Activated CD8-positive, alpha-beta T cell treated with anti-CD3 and anti-CD28 coated beads for 36 hours (primary cell): ENCODE results near the gene DEPDC5. TPM values are rescaled to one million over a fixed set of nuclear protein-coding genes. Genes with fewer than 3 reads are reported as not detected.

Source experiments
- ATAC-seq: fragments of 200-7000 bp; cut with Tn5 transposase; one replicate; pipeline ENCODE4 v1.10.0; 2021; ENCODE audit warnings: mild to moderate bottlenecking, moderate library complexity
- CTCF ChIA-PET: fragments of 350-600 bp; sonication (Branson Sonifier 250); formaldehyde crosslinking; loops from one replicate; lab custom pipeline; 2021; ENCODE audit warnings: antibody characterized with exemption; lab: Charles Lee
- POLR2A ChIA-PET: fragments of 350-600 bp; sonication (Branson Sonifier 250); formaldehyde crosslinking; loops from one replicate; lab custom pipeline; 2021; ENCODE audit warnings: antibody characterized with exemption; lab: Charles Lee
- DNase-seq: peaks from one replicate; pipeline ENCODE4 v3.0.0-alpha.2; 2020
- H3K27ac Mint-ChIP-seq: one replicate; pipeline ENCODE4 v1.8.0; 2021; ENCODE audit warnings: mild to moderate bottlenecking, mixed read lengths
- H3K27me3 Mint-ChIP-seq: one replicate; pipeline ENCODE4 v1.8.0; 2021; ENCODE audit warnings: mixed read lengths
- H3K36me3 Mint-ChIP-seq: one replicate; pipeline ENCODE4 v1.8.0; 2021; ENCODE audit warnings: low read depth, mixed read lengths
- H3K4me1 Mint-ChIP-seq: one replicate; pipeline ENCODE4 v1.8.0; 2021; ENCODE audit warnings: low read depth, mixed read lengths
- H3K4me3 Mint-ChIP-seq: one replicate; pipeline ENCODE4 v1.8.0; 2021; ENCODE audit warnings: mild to moderate bottlenecking, moderate library complexity, mixed read lengths
- H3K9me3 Mint-ChIP-seq: one replicate; pipeline ENCODE4 v1.8.0; 2021; ENCODE audit warnings: mixed read lengths
- intact Hi-C: fragments of 100-400 bp; cut with micrococcal nuclease; formaldehyde crosslinking; loops from one replicate; pipeline ENCODE4 v1.10.0; 2022
- total RNA-seq, 2 experiments: library from RNA; stranded (reverse); gene quantifications; one replicate each; pipeline ENCODE4 v1.2.3, GENCODE V29; 2021
- TF ChIP-seq, protein P1 (sequence below): fragments of 200-600 bp; IDR thresholded peaks from one replicate; pipeline ENCODE4 v1.8.0; 2022; ENCODE audit warnings: antibody characterized with exemption, mild to moderate bottlenecking

Gene DEPDC5
- total RNA-seq, 2 experiments from 2014 or later: 31.6 to 36.4 TPM

GRCh38 chr22:31950226-31950625 lies 196.4 kb downstream of the DEPDC5 start:
- POLR2A ChIA-PET: interaction anchor here (0.8 to 1.3 kb wide), 3 partner anchors 9 to 273 kb away, joined by 3 read pairs; no protein-coding TSS in a partner anchor
- H3K27ac Mint-ChIP-seq: no peak overlapping the region
- no peak overlapping the region for H3K4me3 Mint-ChIP-seq
- H3K4me1 Mint-ChIP-seq: peaks cover 64% of the 10 kb centered on the region
- no peaks in the 10 kb centered on the region for H3K9me3 Mint-ChIP-seq
- ATAC-seq: no peak
- H3K27me3 Mint-ChIP-seq: no peaks in the 10 kb centered on the region
- TF ChIP-seq, protein P1, sequence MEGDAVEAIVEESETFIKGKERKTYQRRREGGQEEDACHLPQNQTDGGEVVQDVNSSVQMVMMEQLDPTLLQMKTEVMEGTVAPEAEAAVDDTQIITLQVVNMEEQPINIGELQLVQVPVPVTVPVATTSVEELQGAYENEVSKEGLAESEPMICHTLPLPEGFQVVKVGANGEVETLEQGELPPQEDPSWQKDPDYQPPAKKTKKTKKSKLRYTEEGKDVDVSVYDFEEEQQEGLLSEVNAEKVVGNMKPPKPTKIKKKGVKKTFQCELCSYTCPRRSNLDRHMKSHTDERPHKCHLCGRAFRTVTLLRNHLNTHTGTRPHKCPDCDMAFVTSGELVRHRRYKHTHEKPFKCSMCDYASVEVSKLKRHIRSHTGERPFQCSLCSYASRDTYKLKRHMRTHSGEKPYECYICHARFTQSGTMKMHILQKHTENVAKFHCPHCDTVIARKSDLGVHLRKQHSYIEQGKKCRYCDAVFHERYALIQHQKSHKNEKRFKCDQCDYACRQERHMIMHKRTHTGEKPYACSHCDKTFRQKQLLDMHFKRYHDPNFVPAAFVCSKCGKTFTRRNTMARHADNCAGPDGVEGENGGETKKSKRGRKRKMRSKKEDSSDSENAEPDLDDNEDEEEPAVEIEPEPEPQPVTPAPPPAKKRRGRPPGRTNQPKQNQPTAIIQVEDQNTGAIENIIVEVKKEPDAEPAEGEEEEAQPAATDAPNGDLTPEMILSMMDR: no peak
- CTCF ChIA-PET: interaction anchor here (0.9 to 3.9 kb wide), 6 partner anchors 8 to 285 kb away, joined by 3 to 20 read pairs (median 5); no protein-coding TSS in a partner anchor
- peaks cover 66% of the 10 kb centered on the region for H3K36me3 Mint-ChIP-seq
- intact Hi-C loops: loop anchor here (5.0 kb wide), 1 partner anchor 283 kb away; no protein-coding TSS in a partner anchor
- DNase-seq: no peak

DNA sequence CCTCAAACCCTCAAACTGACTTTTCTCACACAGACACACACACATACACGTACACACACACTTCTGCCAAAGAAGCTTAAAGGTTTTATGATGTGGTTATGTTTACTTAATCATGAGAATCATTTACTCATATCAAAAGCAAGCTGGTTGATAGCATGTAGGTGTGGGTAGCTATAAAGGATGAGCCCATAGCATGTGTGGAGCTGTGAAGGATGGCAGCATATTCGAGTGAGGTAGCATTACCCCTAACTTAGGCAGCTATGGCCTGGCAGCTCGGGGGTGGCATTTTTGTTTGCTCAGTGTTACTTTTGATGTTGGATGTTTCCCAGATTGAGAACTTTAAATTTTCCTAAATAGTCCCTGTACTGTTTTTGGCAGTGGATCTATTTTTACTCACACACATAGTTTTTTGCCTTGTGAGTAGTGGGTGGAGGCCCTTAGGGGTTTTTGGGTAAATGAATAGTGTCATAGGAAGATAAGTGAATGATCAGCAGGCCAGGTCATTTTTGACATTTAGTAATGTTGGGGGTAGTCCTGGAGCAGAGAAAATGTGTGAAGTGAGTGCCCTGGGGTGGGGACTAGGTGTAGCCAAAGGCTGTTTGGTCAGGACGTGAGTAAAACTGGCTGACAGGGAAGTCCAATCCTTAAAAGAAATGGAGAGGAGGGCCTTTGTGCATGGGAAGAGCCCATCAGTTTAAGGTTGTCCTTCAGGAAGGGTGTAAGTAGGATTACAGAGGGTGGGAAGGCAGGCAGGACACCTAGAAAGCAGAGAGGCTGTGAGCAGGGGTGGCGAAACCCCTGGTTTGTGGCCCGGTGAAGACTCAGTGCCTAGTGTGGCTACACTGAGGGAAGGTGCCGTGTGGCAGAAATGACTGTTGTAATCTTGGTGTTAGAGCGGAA lies 197.6 kb downstream of the DEPDC5 start:
- H3K4me3 Mint-ChIP-seq: peak overlapping the region; percentile 42
- DNase-seq (peak; percentile 47), ATAC-seq (peak; percentile 80)
- peaks cover 76% of the 10 kb centered on the region for H3K36me3 Mint-ChIP-seq
- TF ChIP-seq, protein P1: no peak
- POLR2A ChIA-PET: interaction anchor here (0.6 to 1.3 kb wide), 3 partner anchors 8 to 275 kb away, joined by 3 read pairs; no protein-coding TSS in a partner anchor
- no peaks in the 10 kb centered on the region for H3K9me3 Mint-ChIP-seq
- CTCF ChIA-PET: interaction anchor here (0.9 to 3.9 kb wide), 6 partner anchors 10 to 290 kb away, joined by 3 to 20 read pairs (median 5); partner anchors contain the start of gene PISD
- no peaks in the 10 kb centered on the region for H3K27me3 Mint-ChIP-seq
- peaks cover 74% of the 10 kb centered on the region for H3K4me1 Mint-ChIP-seq
- intact Hi-C loops: loop anchor here (5.0 kb wide), 1 partner anchor 284 kb away; no protein-coding TSS in a partner anchor
- H3K27ac Mint-ChIP-seq: peak overlapping the region; percentile 53

DNA sequence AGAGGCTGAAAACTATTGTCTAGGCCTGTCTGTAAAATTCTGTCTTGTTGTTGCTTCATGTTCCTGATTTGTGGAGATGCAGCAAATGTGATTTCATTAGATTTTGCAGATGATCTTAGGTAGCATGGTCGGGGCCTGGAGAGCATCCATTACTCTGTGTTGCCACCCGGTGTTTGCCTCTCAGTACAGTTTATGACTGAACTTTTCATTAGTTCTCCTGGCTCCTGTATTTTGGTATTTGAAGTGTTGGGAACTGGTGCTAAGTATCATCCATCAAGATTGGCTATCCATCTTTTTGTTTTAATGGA lies 198.2 kb downstream of the DEPDC5 start:
- ChIA-PET CTCF (interaction anchor here (1.2 to 4.6 kb wide), 2 partner anchors 11 to 18 kb away, joined by 3 to 46 read pairs; no protein-coding TSS in a partner anchor), POLR2A (no interaction called here)
- H3K4me3 Mint-ChIP-seq: no peak overlapping the region
- peaks cover 77% of the 10 kb centered on the region for H3K4me1 Mint-ChIP-seq
- no peaks in the 10 kb centered on the region for H3K27me3 Mint-ChIP-seq
- no peak for DNase-seq
- peak overlapping the region; percentile 53 for H3K27ac Mint-ChIP-seq
- TF ChIP-seq, protein P1: no peak
- intact Hi-C loops: loop anchor here (5.0 kb wide), 1 partner anchor 285 kb away; no protein-coding TSS in a partner anchor
- ATAC-seq: no peak
- H3K36me3 Mint-ChIP-seq: peaks cover 80% of the 10 kb centered on the region
- H3K9me3 Mint-ChIP-seq: no peaks in the 10 kb centered on the region

GRCh38 chr22:31952472-31952871 lies 198.7 kb downstream of the DEPDC5 start:
- Mint-ChIP-seq H3K36me3 (peaks cover 80% of the 10 kb centered on the region), H3K4me3 (no peak overlapping the region), H3K27me3 (no peaks in the 10 kb centered on the region), H3K4me1 (peaks cover 72% of the 10 kb centered on the region), H3K27ac (peak overlapping the region; percentile 53), H3K9me3 (no peaks in the 10 kb centered on the region)
- intact Hi-C loops: loop anchor here (5.0 kb wide), 1 partner anchor 285 kb away; no protein-coding TSS in a partner anchor
- TF ChIP-seq, protein P1: no peak
- ChIA-PET CTCF (interaction anchor here (1.2 to 4.6 kb wide), 2 partner anchors 10 to 18 kb away, joined by 3 to 46 read pairs; no protein-coding TSS in a partner anchor), POLR2A (interaction anchor here (0.6 to 1.2 kb wide), 2 partner anchors 10 to 130 kb away, joined by 3 to 8 read pairs; no protein-coding TSS in a partner anchor)
- ATAC-seq: no peak
- no peak for DNase-seq
